RKO (cell line): ENCODE data around the gene TBC1D8.
"Not testable (repeated sequence)": the region's sequence is repeated elsewhere in the genome, so short reads cannot be mapped to it uniquely, and the experiment has no call there.

ENCODE experiments used
- DNase-seq: peaks from one replicate; pipeline ENCODE4 v3.0.0-alpha.2; 2016; ENCODE audit warnings: low spot score

The TBC1D8 gene

GRCh38 chr2:101064505-101064867 lies 86.7 kb downstream of the TBC1D8 start:
- DNase-seq: no peak

GRCh38 chr2:101064125-101064502 lies 87.1 kb downstream of the TBC1D8 start:
- DNase-seq: no peak

- no peak for DNase-seq
Measured at GRCh38 chr2:101063352-101064124, 87.6 kb downstream of the TBC1D8 start.

- no peak for DNase-seq
Measured at GRCh38 chr2:101058386-101058785, 92.8 kb downstream of the TBC1D8 start.

- DNase-seq: no peak
Measured at GRCh38 chr2:101057051-101057933, 93.9 kb downstream of the TBC1D8 start.

GRCh38 chr2:101053117-101053516 lies 98.1 kb downstream of the TBC1D8 start:
- no peak for DNase-seq

- no peak for DNase-seq
Measured at GRCh38 chr2:101052147-101052546, 99.0 kb downstream of the TBC1D8 start.

GRCh38 chr2:101050886-101051285 lies 100.3 kb downstream of the TBC1D8 start:
- not testable (repeated sequence) for DNase-seq

- DNase-seq: no peak
Measured at GRCh38 chr2:101048756-101049155, 102.4 kb downstream of the TBC1D8 start.

- no peak for DNase-seq
Measured at GRCh38 chr2:101047774-101048173, 103.4 kb downstream of the TBC1D8 start.

- peak; percentile 11 for DNase-seq
Measured at GRCh38 chr2:101047075-101047766, 104.0 kb downstream of the TBC1D8 start.

GRCh38 chr2:101045330-101045729 lies 105.9 kb downstream of the TBC1D8 start:
- DNase-seq: no peak

GRCh38 chr2:101041413-101041812 lies 109.8 kb downstream of the TBC1D8 start:
- no peak for DNase-seq

GRCh38 chr2:101040761-101041160 lies 110.4 kb downstream of the TBC1D8 start:
- no peak for DNase-seq

GRCh38 chr2:101040072-101040471 lies 111.1 kb downstream of the TBC1D8 start:
- DNase-seq: no peak

GRCh38 chr2:101038455-101039255 lies 112.5 kb downstream of the TBC1D8 start:
- DNase-seq: peak; percentile 38

- DNase-seq: no peak
Measured at GRCh38 chr2:101037161-101037755, 113.9 kb downstream of the TBC1D8 start.

GRCh38 chr2:101036562-101036961 lies 114.6 kb downstream of the TBC1D8 start:
- DNase-seq: peak; percentile 41

GRCh38 chr2:101032084-101032776 lies 119.0 kb downstream of the TBC1D8 start:
- DNase-seq: no peak

- no peak for DNase-seq
Measured at GRCh38 chr2:101030866-101031554, 120.2 kb downstream of the TBC1D8 start.
